ENCODE data around the gene JAG2. TPM values are rescaled to one million over a fixed set of nuclear protein-coding genes. Genes with fewer than 3 reads are reported as not detected.

The JAG2 gene
- total and polyA plus RNA-seq, 2 of the 4 experiments (the other 2 are of a cell fraction): 0.18 to 0.58 TPM

GRCh38 chr14:105167303-105168092, 1.1 kb downstream of the JAG2 start:
- H3K4me1 ChIP-seq (ENCODE audit: control insufficient read depth, insufficient read depth, low read length): peaks cover 3% of the 10 kb centered on the region; the same call in 1 of the 2 replicates
- H3K9me3 ChIP-seq (ENCODE audit: control insufficient read depth, insufficient read depth, low read length): no peaks in the 10 kb centered on the region
- no peak overlapping the region for H4K8ac ChIP-seq (ENCODE audit: low read depth in 2 of 2, low read length in 2 of 2)
- no peak overlapping the region for H2BK15ac ChIP-seq (ENCODE audit: low read depth, low read length)
- no peak for ATAC-seq (ENCODE audit: low read depth)
- TF ChIP-seq CHD1 (IDR thresholded peaks at IDR 0.05; ENCODE audit: low read depth, low read length) (no peak), RCOR1 (IDR thresholded peaks at IDR 0.05; ENCODE audit: insufficient replicate concordance, low read length) (no peak), NFE2L2 (IDR thresholded peaks at IDR 0.05; ENCODE audit: low read depth, low read length) (no peak), USF2 (IDR thresholded peaks at IDR 0.05; ENCODE audit: low read depth, low read length) (no peak), MAZ (IDR thresholded peaks at IDR 0.05; ENCODE audit: borderline replicate concordance, low read depth, low read length) (no peak)
- ChIA-PET CTCF (no interaction called here), POLR2A (ENCODE audit: unreplicated experiment) (no interaction called here)
- H2BK20ac ChIP-seq (ENCODE audit: low read depth, low read length): no peak overlapping the region
- no TSS peak for BruUV-seq (replicated peaks)
- H3K36me3 ChIP-seq (ENCODE audit: control insufficient read depth, insufficient read depth, low read length): no peaks in the 10 kb centered on the region
- H3K4me3 ChIP-seq (ENCODE audit: insufficient read depth, low read depth, low read length): peak overlapping the region; percentile 4; the same call in 1 of the 2 replicates
- no peak overlapping the region for H3K23ac ChIP-seq (ENCODE audit: low read depth, low read length)
- no peak overlapping the region for H4K91ac ChIP-seq (ENCODE audit: insufficient read depth, low read depth, low read length)
- peak overlapping the region; percentile 72 for H2AK9ac ChIP-seq (replicated peaks; ENCODE audit: low read depth, low read length, poor library complexity)
- peak overlapping the region; percentile 66; the same call in 1 of the 2 replicates for H3K4me2 ChIP-seq (ENCODE audit: low read depth, low read length)
- H2BK120ac ChIP-seq (ENCODE audit: low read depth, low read length): no peak overlapping the region
- H4K5ac ChIP-seq (ENCODE audit: low read depth, low read length): no peak overlapping the region
- no peak overlapping the region for H3K56ac ChIP-seq (ENCODE audit: extremely low read depth, insufficient read depth, low read length)
- intact Hi-C loops (cut with micrococcal nuclease): no loop called here
- peak overlapping the region; percentile 63 for H2AFZ ChIP-seq (replicated peaks; ENCODE audit: low read length, poor library complexity)
- H2AK5ac ChIP-seq (ENCODE audit: low read depth, low read length): no peak overlapping the region
- no peaks in the 10 kb centered on the region for H3K9me1 ChIP-seq (ENCODE audit: insufficient read depth, low read length)
- H3K4ac ChIP-seq (ENCODE audit: low read depth, low read length): no peak overlapping the region
- DNase-seq: no peak
- H3K27me3 ChIP-seq (ENCODE audit: control insufficient read depth, insufficient read depth, low read length): peaks cover 52% of the 10 kb centered on the region
- H3K14ac ChIP-seq (replicated peaks; ENCODE audit: low read depth, low read length): no peak overlapping the region
- H3K9ac ChIP-seq (ENCODE audit: low read depth, low read length): no peak overlapping the region
- no peak overlapping the region for H3K18ac ChIP-seq (ENCODE audit: low read depth, low read length)
- in situ Hi-C loops (cut with MboI; ENCODE audit: low sequenced_read_pairs): no loop called here
- H3K79me1 ChIP-seq (ENCODE audit: low read depth in 1 of 2, low read length in 2 of 2): no peaks in the 10 kb centered on the region
- no peak overlapping the region for H3K27ac ChIP-seq (ENCODE audit: insufficient read depth, low read length)
- dilution Hi-C loops (cut with HindIII; ENCODE audit: low sequenced_read_pairs, unreplicated experiment): no loop called here
- H4K20me1 ChIP-seq (ENCODE audit: insufficient read depth, low read length): no peaks in the 10 kb centered on the region
- H2BK5ac ChIP-seq (ENCODE audit: low read depth, low read length, poor library complexity, severe bottlenecking): no peak overlapping the region
- WGBS, 2 experiments (ENCODE audit: extremely low coverage in 2 of 2, insufficient read length in 1 of 2): 4% methylated on average over 75 of the region's 116 CpGs; no CpG with 5 or more reads in 1 of the 2 experiments

All from IMR-90 (cell line).